Upper lobe of left lung (tissue), 4 donors: ENCODE data around the gene CPSF4L.

Experiments used
- POLR2A ChIP-seq, 4 donors: fragments of 450-650 bp; IDR thresholded peaks; one replicate each; pipeline ENCODE4 v1.5.1; 2016 to 2017; ENCODE audit warnings: antibody characterized with exemption in 4 of 4, mild to moderate bottlenecking in 2 of 4
- POLR2AphosphoS5 ChIP-seq, 2 donors: sonication (generic); formaldehyde crosslinking; IDR thresholded peaks; one replicate each; pipeline ENCODE4 v1.5.1; 2017; ENCODE audit warnings: antibody characterized with exemption in 2 of 2
- TF ChIP-seq, protein P1 (sequence below), 6 experiments: fragments of 450-650 bp in 4 of 6; fragments of 200-600 bp in 2 of 6; sonication (generic) in 2 of 6; IDR thresholded peaks; one replicate each; pipeline ENCODE4 v1.5.1; 2016 to 2019; ENCODE audit warnings: antibody characterized with exemption in 6 of 6

DNA sequence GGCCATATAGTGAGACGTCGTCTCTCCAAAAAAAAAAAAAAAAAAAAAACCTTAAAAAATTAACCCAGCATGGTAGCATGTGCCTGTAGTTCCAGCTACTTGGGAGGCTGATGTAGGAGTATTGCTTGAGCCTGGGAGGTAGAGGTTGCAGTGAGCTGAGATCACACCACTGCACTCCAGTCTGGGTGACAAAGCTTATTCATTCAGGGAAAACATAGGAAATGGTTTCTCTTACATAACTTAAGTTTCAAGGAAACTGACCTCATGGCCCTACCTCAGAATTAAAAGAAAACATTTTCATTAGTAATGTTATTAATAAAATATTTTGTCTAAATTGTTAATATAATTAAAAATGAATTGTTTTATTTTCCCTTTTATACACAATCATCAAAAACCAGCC is 37.4 kb downstream of the CPSF4L start:
- TF ChIP-seq, protein P1, sequence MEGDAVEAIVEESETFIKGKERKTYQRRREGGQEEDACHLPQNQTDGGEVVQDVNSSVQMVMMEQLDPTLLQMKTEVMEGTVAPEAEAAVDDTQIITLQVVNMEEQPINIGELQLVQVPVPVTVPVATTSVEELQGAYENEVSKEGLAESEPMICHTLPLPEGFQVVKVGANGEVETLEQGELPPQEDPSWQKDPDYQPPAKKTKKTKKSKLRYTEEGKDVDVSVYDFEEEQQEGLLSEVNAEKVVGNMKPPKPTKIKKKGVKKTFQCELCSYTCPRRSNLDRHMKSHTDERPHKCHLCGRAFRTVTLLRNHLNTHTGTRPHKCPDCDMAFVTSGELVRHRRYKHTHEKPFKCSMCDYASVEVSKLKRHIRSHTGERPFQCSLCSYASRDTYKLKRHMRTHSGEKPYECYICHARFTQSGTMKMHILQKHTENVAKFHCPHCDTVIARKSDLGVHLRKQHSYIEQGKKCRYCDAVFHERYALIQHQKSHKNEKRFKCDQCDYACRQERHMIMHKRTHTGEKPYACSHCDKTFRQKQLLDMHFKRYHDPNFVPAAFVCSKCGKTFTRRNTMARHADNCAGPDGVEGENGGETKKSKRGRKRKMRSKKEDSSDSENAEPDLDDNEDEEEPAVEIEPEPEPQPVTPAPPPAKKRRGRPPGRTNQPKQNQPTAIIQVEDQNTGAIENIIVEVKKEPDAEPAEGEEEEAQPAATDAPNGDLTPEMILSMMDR (IDR thresholded peaks at IDR 0.05), result no peak
- TF ChIP-seq POLR2A (IDR thresholded peaks at IDR 0.05) (no peak), POLR2AphosphoS5 (IDR thresholded peaks at IDR 0.05) (no peak)
